PFSK-1 (cell line): ENCODE measurements around the gene SMC5.

Experiments
- POLR2AphosphoS5 ChIP-seq: IDR thresholded peaks from 2 replicates; pipeline ENCODE4 v1.6.1; 2012; ENCODE audit warnings: low read depth, mild to moderate bottlenecking, control low read depth, low read length, moderate library complexity
- SIN3A ChIP-seq: IDR thresholded peaks from 2 replicates; pipeline ENCODE4 v1.6.1; 2012; ENCODE audit warnings: mild to moderate bottlenecking, low read length, moderate library complexity, borderline replicate concordance; ENCODE audit not compliant: insufficient read depth
- TAF1 ChIP-seq: IDR thresholded peaks from 2 replicates; pipeline ENCODE4 v1.6.1; 2012; ENCODE audit warnings: low read length, control low read depth, borderline replicate concordance; ENCODE audit not compliant: insufficient read depth
- TF ChIP-seq, protein P1 (sequence below), 2 experiments: IDR thresholded peaks; 2 replicates each; pipeline versions ENCODE4 v1.6.1 to v1.8.0; 2011 to 2012; ENCODE audit warnings: low read depth in 2 of 2, low read length in 2 of 2, control low read depth in 1 of 2, inconsistent platforms in 1 of 2, mild to moderate bottlenecking in 1 of 2, moderate library complexity in 1 of 2; ENCODE audit not compliant: insufficient read depth in 1 of 2

DNA sequence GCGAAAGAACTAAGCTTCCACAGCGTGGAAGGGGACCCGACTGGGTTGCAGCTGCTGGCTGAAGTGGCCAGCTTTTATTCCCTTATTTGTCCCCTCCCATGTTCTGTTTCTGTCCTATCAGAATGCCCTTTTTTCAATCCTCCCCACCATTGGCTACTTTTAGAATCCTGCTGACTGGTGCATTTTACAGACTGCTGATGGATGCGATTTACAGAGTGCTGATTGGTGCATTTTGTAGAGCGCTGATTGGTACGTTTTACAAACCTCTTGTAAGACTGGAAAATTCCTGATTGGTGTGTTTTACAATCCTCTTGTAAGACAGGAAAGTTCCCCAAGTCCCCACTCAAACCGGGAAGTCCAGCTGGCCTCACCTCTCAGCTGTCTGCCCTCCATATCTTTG is 105.0 kb downstream of the SMC5 start:
- TF ChIP-seq SIN3A (no peak), TAF1 (no peak), POLR2AphosphoS5 (no peak)
- TF ChIP-seq, protein P1, sequence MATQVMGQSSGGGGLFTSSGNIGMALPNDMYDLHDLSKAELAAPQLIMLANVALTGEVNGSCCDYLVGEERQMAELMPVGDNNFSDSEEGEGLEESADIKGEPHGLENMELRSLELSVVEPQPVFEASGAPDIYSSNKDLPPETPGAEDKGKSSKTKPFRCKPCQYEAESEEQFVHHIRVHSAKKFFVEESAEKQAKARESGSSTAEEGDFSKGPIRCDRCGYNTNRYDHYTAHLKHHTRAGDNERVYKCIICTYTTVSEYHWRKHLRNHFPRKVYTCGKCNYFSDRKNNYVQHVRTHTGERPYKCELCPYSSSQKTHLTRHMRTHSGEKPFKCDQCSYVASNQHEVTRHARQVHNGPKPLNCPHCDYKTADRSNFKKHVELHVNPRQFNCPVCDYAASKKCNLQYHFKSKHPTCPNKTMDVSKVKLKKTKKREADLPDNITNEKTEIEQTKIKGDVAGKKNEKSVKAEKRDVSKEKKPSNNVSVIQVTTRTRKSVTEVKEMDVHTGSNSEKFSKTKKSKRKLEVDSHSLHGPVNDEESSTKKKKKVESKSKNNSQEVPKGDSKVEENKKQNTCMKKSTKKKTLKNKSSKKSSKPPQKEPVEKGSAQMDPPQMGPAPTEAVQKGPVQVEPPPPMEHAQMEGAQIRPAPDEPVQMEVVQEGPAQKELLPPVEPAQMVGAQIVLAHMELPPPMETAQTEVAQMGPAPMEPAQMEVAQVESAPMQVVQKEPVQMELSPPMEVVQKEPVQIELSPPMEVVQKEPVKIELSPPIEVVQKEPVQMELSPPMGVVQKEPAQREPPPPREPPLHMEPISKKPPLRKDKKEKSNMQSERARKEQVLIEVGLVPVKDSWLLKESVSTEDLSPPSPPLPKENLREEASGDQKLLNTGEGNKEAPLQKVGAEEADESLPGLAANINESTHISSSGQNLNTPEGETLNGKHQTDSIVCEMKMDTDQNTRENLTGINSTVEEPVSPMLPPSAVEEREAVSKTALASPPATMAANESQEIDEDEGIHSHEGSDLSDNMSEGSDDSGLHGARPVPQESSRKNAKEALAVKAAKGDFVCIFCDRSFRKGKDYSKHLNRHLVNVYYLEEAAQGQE (IDR thresholded peaks at IDR 0.05; ENCODE audit: insufficient read depth in 1 of 2, low read depth in 2 of 2, low read length in 2 of 2): no peak
